Fibroblast of the conjunctiva (primary cell): ENCODE data around the gene MOB3C.

Experiments
- DNase-seq: peaks from one replicate; pipeline ENCODE4 v3.0.0-alpha.2; 2010; ENCODE audit warnings: low read depth

The MOB3C gene

DNA sequence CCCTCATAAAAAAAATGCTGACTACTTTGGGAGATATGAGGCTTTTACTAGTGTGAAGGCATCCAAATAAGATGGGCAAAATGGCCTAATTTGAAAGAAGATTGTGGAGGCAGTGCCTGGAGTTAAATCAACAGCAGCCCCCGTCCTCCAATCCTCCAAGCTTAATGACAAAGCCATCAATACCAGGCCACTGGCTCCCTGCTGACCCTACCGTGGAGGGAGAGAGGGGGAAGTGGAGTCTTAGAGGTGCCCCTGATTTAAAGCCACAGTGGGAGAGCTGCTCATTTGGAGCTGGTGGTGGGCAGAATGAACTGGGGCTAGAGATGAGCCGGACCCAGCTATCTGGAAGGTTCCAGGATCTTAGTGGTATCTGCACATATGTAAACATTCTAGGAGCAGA lies 40.8 kb downstream of the MOB3C start:
- DNase-seq, result no peak

DNA sequence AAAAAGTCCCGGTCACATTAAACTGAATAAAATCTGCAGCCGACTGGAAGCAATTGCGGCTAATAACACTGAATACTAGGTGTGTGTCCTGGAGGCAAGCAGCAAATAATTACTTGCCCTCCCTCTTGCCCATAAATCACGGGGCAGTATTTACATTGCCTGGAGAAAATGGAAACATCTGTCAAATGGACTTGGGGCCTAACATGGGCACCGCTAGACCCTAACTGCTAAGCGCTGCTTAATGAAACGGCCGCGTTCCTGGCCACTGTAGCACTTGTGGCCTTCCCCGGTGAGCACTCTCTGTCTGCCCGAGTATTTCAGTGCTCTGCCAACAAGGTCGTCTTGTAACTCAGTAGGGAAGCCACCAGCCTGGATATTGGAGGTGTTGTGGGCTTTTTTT lies 41.3 kb downstream of the MOB3C start:
- DNase-seq, result no peak

DNA sequence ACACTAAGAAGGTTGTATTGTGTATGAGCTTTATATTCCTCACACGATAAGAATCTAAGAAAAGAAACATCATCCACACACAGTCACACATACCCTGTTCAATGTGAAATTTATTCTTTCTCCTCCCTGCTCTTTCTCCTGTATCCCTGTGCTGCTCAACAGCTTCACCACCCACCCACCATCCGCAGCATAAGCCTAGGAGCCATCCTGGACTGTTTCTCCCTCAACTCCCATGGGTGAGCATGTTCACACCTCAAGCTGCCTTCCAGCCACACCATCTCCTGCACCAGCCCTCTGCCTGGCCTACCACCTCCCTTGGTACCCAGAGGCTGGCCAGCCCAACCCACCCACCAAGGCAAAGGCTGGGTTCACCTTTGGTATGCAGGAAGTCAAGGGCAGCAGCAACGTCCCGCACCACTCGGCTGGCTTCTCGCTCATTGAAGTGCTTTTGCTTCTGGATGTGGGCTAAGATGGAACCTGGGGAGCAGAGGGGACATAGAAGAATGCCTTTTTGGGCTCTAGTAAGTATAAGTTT lies 44.9 kb downstream of the MOB3C start:
- no peak for DNase-seq

DNA sequence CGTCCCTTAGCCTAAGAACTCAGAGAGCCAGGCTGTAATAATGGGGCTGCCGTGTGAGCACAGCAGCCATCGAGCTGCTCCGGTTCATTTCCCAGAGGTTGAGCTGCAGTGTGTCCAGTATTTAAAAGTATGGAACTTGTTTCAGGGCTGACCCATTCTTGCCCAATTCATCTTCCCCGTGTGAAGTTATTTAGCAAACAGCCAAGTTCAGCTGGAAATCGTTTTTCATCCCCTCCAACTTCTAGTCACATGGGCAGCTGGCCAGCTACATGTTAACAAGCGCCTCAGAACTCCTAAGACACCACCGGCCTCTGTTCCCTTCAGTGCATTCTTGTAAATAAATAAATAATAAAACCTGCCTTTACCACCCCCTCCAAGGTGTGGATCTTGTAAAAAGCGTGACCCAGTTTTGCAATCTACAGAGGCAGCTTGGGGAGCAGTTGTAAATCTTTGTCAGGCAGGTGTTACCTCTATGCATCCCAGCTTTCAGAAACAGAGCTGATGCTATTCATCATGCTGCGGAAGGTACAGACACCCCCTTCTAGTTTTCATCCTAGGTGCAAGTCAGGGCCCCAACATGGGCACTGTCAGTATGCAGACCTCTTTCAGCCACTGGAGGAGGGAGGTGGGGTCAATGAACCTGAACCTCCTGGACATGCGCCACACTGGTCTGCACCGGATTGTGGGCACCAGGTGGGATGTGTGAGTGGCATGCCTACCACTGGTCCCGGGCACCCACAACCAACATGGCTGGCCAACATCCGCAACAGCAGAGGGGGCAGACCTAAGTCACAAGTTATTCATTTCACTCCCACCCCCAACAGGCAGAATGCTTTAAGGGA lies 46.5 kb downstream of the MOB3C start:
- no peak for DNase-seq

DNA sequence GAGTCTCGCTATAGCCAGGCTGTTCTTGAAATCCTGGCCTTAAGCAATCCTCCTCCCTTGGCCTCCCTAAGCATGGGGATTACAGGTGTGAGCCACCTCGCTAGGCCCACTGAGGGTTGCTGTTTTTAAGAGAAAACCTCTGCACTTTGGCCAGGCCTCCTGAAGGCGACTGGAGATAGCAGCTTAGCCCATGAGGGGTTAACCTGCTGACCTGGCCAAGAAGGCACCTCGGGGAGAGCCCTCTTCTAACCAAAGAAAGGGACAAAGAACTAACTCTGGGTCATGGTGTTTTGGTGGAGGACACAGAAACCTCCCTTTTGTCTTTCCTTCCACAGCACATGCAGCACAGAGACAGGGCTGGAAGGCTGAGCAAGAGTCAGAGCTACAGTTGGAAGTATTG lies 47.5 kb downstream of the MOB3C start:
- DNase-seq, result no peak

DNA sequence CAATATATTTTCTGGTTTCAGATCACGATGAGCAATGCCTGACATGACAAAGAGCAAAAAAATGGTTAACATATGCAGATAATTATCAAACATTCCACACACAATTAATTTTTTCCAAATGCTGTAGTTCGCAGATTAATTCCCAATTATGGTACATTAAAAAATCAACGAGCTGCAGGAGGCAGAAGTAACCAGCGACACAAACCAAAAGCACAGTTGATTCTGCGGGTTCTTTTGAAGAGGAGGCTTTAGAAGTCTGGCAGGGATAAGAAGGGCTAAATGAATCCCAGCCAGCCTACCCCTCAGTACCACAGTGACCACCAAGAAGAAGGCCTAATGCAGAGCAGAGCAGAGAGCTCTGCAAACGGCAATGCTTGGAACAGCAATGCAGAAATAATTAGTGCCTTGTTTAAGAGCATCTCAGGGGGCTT lies 48.1 kb downstream of the MOB3C start:
- DNase-seq, result no peak

DNA sequence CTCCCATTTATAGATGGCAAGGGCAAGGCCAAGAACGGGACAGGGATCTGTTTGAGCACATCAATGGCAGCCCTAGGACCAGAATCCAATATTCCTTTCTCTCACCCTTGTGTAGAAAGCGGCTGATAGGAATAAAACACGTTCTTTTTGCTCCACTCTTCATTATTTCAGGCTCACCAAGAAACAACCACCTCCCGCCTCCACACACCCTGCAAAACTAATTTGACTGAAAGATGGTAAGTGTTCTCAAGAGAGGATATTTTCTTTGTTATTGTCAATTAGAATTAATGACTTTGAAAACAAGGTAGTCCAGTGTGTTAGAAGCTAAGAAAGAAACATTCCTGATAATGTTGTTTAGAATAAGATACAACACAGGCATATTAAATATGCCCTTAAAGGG lies 53.3 kb downstream of the MOB3C start:
- no peak for DNase-seq

DNA sequence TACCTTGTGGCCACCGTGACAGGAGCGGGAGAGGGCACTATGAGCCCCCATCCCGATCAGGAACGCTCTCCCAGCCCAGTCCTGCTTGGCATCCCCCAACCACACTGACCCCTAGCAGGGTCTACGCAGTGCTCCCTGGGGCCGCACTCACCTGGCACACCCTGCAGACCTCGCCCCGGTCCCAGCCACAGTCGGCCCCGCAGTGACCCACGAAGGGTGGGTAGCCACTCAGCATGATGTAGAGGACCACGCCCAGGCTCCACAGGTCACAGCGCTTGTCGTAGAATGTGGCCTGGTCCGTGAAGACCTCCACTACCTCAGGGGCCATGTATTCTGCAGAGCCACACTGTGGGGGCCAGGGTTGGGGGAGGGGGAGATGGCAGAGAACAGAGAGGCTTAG lies 54.1 kb downstream of the MOB3C start:
- no peak for DNase-seq

DNA sequence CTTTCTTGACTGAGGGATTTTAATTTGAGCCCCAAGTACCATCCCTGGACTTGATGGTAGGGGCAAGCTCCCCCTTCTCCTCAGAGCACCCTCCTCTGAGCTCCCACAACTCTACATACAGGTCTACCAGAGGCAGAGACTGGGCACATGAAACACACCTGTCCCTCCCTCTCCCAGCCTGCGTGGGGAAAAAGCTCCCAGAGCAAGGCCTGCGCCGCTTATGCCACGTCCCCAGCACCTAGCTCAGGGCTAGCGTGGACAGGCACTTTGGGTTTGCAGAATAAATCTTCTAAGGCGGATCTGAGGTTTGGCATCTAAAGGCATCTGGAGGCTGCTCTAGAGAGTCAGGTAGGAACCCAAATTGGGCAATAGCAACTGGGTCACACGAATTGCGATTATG lies 57.6 kb downstream of the MOB3C start:
- DNase-seq, result no peak

DNA sequence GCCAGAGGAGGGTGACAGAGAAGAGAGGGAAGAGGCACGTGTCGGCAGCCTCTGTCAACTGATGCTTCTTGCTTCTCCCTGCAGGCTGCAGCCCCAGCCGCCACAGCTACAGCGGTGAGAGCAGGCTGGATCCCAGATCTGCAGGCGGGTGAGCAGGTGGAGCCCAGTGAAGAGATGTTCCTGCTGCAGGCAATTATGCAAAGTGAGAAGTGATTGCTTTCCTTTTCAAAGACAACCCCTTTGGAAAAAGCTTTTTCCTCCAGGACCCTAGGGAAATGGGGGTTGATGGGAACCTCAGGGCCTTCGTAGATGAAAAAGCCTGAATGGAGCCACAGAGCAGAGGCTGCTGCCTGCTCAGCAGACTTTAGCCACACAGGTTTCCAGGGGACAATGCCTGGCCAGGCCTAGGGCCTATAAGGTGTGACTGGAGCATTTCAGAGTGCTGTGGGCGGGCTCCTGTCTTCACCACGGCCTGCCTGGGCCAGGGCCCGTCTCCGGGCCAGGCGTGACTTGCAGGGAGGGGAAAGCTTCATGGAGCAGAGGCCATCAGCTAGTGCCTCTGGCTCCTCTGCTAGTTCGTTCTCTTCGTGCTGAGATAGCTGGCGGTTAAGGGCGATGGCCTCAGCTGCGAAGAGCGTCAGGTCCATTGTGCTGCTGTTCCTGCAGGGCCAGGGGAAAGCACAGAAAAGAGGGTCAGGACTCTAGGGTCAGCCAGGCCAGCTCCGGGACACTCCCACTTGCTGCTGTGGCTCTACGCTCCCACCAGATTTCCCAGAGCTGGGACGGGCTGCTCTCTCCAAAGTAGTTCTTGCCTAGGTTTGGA lies 58.3 kb downstream of the MOB3C start:
- no peak for DNase-seq
